ENCODE measurements around the gene SDE2. TPM values are rescaled to one million over a fixed set of nuclear protein-coding genes. Genes with fewer than 3 reads are reported as not detected.

The SDE2 gene
- total and polyA plus RNA-seq, 2 donors (not counting 1 experiment from before 2014, with no cell fraction given): 10.0 to 26.0 TPM

DNA sequence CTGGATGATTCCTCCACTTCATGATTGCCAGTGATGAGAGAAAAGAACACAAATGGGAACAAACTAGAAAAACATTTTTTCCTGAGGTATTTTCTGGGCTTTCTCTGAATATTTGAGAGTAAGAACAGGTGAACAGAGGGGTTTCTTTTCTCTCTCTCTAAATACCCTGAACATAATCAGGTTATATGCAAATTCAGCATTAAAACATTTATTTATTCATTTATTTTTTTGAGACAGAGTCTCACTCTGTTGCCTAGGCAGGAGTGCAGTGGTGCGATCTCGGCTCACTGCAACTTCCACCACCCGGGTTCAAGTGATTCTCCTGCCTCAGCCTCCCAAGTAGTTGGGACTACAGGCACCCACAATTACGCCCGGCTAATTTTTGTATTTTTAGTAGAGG lies 52.3 kb downstream of the SDE2 start:
- Histone ChIP-seq H4K20me1 (ENCODE audit: control insufficient read depth, insufficient read depth, low read length, poor library complexity, severe bottlenecking) (no peaks in the 10 kb centered on the region), H3K27ac (ENCODE audit: low read length in 2 of 2) (no peak overlapping the region), H3K4me3 (ENCODE audit: control extremely low read depth in 1 of 5, extremely low read depth in 1 of 5, insufficient read depth in 1 of 5, low read depth in 2 of 5, low read length in 4 of 5) (no peak overlapping the region), H3K4me1 (ENCODE audit: control insufficient read depth in 2 of 2, insufficient read depth in 2 of 2, low read length in 2 of 2) (peaks cover 8 to 11% of the 10 kb centered on the region in 2 donors), H3K27me3 (replicated peaks in 1 of 4; ENCODE audit: control extremely low read depth in 1 of 4, control insufficient read depth in 3 of 4, insufficient read depth in 4 of 4, low read length in 3 of 4) (peaks cover 0 to 28% (median 4%) of the 10 kb centered on the region in 4 experiments), H3K79me2 (ENCODE audit: control insufficient read depth, insufficient read depth, low read length) (no peaks in the 10 kb centered on the region), H3K4me2 (replicated peaks; ENCODE audit: low read depth, low read length, poor library complexity, severe bottlenecking) (no peak overlapping the region), H2AFZ (ENCODE audit: insufficient read depth, low read depth, low read length, poor library complexity, severe bottlenecking) (no peak overlapping the region), H3K36me3 (replicated peaks in 1 of 2; ENCODE audit: control extremely low read depth in 1 of 2, control insufficient read depth in 1 of 2, extremely low read depth in 1 of 2, insufficient read depth in 2 of 2, low read length in 1 of 2) (no peaks in the 10 kb centered on the region), H3K9ac (ENCODE audit: low read length) (no peak overlapping the region), H3K9me3 (ENCODE audit: control extremely low read depth in 1 of 3, control insufficient read depth in 2 of 3, insufficient read depth in 1 of 3, low read length in 2 of 3) (no peaks in the 10 kb centered on the region)
- ATAC-seq (ENCODE audit: low read depth) (no peak), DNase-seq (no peak)
- no peak for TF ChIP-seq EZH2 (IDR thresholded peaks at IDR 0.05; ENCODE audit: borderline replicate concordance, insufficient read depth, low read depth, low read length, poor library complexity, severe bottlenecking)
- TF ChIP-seq, protein P1, sequence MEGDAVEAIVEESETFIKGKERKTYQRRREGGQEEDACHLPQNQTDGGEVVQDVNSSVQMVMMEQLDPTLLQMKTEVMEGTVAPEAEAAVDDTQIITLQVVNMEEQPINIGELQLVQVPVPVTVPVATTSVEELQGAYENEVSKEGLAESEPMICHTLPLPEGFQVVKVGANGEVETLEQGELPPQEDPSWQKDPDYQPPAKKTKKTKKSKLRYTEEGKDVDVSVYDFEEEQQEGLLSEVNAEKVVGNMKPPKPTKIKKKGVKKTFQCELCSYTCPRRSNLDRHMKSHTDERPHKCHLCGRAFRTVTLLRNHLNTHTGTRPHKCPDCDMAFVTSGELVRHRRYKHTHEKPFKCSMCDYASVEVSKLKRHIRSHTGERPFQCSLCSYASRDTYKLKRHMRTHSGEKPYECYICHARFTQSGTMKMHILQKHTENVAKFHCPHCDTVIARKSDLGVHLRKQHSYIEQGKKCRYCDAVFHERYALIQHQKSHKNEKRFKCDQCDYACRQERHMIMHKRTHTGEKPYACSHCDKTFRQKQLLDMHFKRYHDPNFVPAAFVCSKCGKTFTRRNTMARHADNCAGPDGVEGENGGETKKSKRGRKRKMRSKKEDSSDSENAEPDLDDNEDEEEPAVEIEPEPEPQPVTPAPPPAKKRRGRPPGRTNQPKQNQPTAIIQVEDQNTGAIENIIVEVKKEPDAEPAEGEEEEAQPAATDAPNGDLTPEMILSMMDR (IDR thresholded peaks at IDR 0.05): no peak
- Mint-ChIP-seq H3K27ac (no peak overlapping the region), H3K4me3 (no peak overlapping the region), H3K27me3 (peaks cover 35% of the 10 kb centered on the region), H3K9me3 (ENCODE audit: insufficient read depth) (no peaks in the 10 kb centered on the region), H3K4me1 (peaks cover 11% of the 10 kb centered on the region)
- CTCF ChIA-PET: no interaction called here
- POLR2A ChIA-PET: no interaction called here
- intact Hi-C loops (cut with micrococcal nuclease): no loop called here
- WGBS (ENCODE audit: insufficient coverage): no CpG with 5 or more reads among the region's 5 CpGs

DNA sequence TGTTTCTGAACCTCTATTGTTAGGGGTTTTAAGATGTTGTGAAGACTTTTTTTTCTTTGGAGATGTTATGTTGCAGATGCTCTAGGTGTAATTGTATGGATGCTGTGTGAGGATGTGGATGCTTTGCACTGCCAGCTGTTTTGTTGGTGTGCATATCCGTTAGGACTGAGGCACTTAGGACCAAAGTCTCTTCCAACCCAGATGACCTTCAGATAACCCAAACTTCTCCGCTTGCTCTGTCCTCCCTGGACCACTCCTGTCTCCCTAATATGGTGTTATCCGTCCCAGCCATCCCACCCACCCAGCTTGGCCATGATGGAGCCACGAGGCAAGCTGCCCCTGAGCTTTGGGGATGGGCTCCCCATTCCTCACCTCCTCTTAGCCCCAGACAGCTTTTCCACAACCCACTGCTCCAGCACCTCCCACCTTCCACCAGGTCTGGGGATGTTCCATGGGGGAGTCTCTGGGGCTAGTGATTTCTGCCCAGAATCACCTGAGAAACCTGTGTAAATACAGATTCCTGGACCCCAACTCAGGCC lies 53.0 kb downstream of the SDE2 start:
- no peak overlapping the region for H3K9ac ChIP-seq (ENCODE audit: low read length)
- ChIA-PET POLR2A (no interaction called here), CTCF (interaction anchor here (1.2 kb wide), 1 partner anchor 38 kb away, joined by 3 read pairs; no protein-coding TSS in a partner anchor)
- DNase-seq: no peak
- H3K4me3 ChIP-seq (ENCODE audit: control extremely low read depth in 1 of 5, extremely low read depth in 1 of 5, insufficient read depth in 1 of 5, low read depth in 2 of 5, low read length in 4 of 5): no peak overlapping the region
- Mint-ChIP-seq H3K27me3 (peaks cover 30% of the 10 kb centered on the region), H3K4me3 (no peak overlapping the region), H3K27ac (no peak overlapping the region), H3K9me3 (ENCODE audit: insufficient read depth) (no peaks in the 10 kb centered on the region), H3K4me1 (peaks cover 11% of the 10 kb centered on the region)
- no peaks in the 10 kb centered on the region for H4K20me1 ChIP-seq (ENCODE audit: control insufficient read depth, insufficient read depth, low read length, poor library complexity, severe bottlenecking)
- WGBS (ENCODE audit: insufficient coverage): 95% methylated on average over 3 of the region's 4 CpGs
- no peaks in the 10 kb centered on the region for H3K36me3 ChIP-seq (replicated peaks in 1 of 2; ENCODE audit: control extremely low read depth in 1 of 2, control insufficient read depth in 1 of 2, extremely low read depth in 1 of 2, insufficient read depth in 2 of 2, low read length in 1 of 2)
- no peaks in the 10 kb centered on the region for H3K9me3 ChIP-seq (ENCODE audit: control extremely low read depth in 1 of 3, control insufficient read depth in 2 of 3, insufficient read depth in 1 of 3, low read length in 2 of 3)
- no peaks in the 10 kb centered on the region for H3K79me2 ChIP-seq (ENCODE audit: control insufficient read depth, insufficient read depth, low read length)
- peaks cover 0 to 21% (median 3%) of the 10 kb centered on the region in 4 experiments for H3K27me3 ChIP-seq (replicated peaks in 1 of 4; ENCODE audit: control extremely low read depth in 1 of 4, control insufficient read depth in 3 of 4, insufficient read depth in 4 of 4, low read length in 3 of 4)
- no peak overlapping the region for H2AFZ ChIP-seq (ENCODE audit: insufficient read depth, low read depth, low read length, poor library complexity, severe bottlenecking)
- TF ChIP-seq, protein P1 (IDR thresholded peaks at IDR 0.05): no peak
- TF ChIP-seq EZH2 (IDR thresholded peaks at IDR 0.05; ENCODE audit: borderline replicate concordance, insufficient read depth, low read depth, low read length, poor library complexity, severe bottlenecking): no peak
- no peak overlapping the region for H3K4me2 ChIP-seq (replicated peaks; ENCODE audit: low read depth, low read length, poor library complexity, severe bottlenecking)
- no peak overlapping the region for H3K27ac ChIP-seq (ENCODE audit: low read length in 2 of 2)
- peaks cover 8 to 11% of the 10 kb centered on the region in 2 donors for H3K4me1 ChIP-seq (ENCODE audit: control insufficient read depth in 2 of 2, insufficient read depth in 2 of 2, low read length in 2 of 2)
- intact Hi-C loops (cut with micrococcal nuclease): no loop called here
- ATAC-seq (ENCODE audit: low read depth): no peak

Measured in B cell (primary cell).